GM21528 (cell line): ENCODE measurements around the gene CRB1.

Experiments used
- ATAC-seq: cut with Tn5 transposase; IDR thresholded peaks from one replicate; pipeline ENCODE4 v1.9.1; 2021; ENCODE audit warnings: mild to moderate bottlenecking, moderate library complexity; ENCODE audit not compliant: unreplicated experiment, low FRiP score

CRB1 gene

GRCh38 chr1:197268012-197268411 lies at the start of gene CRB1:
TSS of gene CRB1 (plus strand) at chr1:197268252. CDS start at chr1:197268413, 161 bp downstream.
- no peak for ATAC-seq

DNA sequence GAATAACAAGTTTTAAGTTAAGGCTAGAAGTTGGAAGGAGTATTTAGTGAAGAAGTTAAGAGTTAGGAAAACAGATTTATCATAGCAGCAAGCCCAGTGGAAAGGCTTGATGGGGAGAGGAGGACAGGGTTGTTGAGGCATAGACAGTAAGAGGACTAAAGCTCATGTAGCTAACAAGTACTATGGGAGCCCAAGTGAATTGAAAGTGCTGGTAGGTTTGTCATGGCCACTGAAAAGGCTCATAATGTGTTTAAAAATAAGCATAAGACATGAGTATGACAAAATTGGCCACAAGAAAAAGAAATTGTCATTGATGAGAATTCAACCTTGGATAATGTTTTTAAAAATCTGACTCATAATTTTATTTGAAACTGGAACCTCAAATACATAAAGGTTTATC lies 49.2 kb upstream of the CRB1 start:
- no peak for ATAC-seq

DNA sequence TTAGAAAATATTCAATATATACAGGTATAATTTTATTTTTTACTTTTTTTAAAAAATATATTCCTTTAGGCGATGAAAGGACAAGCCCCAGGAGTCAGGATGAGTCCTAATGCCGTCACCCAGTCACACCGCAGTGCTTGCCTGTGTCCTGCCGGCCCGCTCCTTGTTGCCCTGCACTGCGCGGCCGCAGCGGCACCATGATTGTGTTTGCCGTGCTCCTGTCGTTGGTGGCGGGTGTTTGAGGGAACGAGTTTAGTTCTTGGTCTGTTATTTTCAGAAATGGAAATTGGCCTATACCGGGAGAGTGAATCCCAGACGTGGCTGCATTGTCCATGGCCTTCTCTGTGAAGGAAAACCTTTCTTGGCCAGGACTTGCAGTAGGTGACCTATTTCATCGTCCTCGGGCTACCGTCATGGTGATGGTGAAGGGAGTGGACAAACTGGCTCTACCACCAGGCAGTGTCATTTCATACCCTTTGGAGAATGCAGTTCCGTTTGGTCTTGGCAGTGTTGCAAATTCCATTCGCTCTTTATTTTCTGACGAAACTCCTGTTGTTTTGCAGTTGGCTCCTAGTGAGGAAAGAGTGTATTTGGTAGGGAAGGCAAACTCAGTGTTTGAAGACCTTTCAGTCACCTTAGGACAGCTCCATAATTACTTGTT lies 45.9 kb upstream of the CRB1 start:
- ATAC-seq, result no peak

GRCh38 chr1:197222780-197223179 lies 45.3 kb upstream of the CRB1 start:
- no peak for ATAC-seq

- no peak for ATAC-seq
Observed at GRCh38 chr1:197224160-197224559, 43.9 kb upstream of the CRB1 start.

DNA sequence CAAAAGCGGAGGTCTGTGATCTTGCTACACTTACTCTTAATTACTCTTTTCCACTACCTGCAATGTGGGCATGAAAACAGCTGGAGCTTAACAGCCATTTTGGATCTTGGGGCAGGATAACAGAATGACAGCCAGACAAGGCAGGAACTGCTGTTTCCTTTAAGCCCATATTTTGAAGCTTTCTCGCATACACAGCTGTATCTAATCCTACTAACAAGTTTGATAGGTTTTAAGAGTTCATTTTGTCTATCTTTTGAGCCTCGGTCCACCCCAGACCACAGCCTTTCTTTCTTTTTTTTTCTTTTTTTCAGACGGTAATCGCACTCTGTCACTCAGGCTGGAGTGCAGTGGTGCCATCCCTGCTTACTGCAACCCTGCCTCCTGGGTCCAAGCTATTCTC lies 42.4 kb upstream of the CRB1 start:
- no peak for ATAC-seq

DNA sequence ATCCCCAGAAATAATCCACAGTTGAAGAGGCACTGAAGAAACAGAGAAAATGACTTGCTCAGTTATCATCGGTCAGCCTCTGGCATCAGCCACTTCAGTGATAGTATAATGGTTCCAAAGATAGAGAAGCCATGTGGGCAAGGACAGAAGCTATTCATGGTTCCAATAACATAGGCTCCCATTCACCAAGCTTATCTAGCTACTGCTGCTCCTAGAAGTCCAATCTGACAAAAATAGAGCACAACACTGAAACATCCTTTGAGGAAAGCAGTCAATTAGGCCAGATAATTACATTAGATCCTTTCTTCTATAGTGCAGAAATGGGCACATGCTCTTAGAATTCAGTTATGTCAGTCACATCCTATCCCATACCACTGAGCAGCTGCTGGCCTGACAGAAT lies 33.5 kb upstream of the CRB1 start:
- no peak for ATAC-seq

DNA sequence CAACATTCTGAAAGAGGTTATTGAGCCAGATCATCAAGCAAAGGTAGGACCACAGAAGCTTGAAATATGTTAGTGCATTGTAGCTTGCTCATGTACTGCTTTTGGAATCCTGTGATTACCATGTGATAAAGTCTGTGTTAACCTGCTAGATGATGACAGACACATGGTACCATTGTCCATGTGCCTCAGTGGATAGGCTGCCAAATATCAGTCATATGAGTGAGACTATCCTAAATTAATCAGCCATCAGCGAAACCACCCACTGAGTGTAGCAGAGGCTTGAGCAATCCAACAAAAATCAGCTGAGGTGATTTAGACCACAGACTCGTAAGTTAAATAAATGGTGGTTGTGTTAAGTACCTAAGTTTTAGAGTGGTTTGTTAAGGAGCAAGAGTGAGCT lies 32.7 kb upstream of the CRB1 start:
- ATAC-seq, result no peak

DNA sequence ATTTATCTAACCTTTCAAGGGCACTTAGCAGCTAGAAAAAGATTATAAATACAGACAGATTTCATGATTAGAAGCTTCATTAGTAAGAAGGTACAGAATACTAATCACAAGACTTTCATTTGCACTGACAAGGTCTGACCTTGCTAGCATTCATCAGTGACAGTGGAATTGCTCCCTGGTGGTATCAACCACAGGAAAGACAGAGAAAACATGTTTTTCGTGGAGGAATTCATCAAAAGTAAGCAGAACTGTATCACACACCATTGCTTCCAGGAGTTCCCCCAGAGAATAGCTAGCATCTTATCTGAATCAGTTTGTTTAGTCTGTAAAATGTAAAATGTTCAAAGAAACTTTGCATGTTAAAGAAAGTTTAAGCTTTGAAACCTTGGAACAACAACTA lies 20.6 kb upstream of the CRB1 start:
- ATAC-seq, result no peak

DNA sequence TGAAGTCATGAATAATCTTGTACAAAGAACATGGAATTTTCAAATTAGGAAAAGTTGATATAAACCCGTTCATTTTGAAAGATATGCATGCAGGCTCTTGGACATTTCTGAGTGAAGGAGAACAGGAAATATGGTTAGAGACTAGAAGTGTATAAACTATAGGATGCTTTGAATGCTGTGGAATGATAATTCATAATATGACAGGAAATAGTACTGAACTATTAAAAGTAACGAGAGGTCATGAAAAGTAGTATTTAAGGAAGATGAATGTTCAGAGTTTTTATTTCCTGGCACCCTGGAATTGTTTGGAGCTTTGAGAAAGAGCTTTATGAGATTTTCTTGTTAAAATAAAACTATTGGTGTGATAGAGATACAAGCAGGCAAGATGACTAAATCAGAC lies 18.7 kb upstream of the CRB1 start:
- no peak for ATAC-seq

DNA sequence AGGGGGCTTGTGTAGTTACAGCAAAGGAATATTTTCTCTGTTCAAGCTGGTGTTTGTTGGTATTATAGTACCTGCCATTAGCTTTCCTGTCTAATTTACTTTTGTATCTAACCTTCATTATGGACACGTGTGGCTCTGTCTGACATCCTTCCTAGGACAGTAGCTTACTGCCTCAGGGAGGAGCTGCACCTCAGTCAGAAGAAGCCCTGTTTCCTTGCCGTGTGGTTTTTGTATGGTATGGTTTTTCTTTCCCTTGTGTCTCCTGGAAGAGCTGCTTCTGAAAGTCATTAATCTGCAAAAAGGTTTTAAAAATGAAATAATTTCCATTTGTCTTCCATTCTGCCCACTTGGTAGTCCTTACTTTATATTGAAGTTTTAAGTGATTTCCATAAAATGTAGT lies 17.4 kb upstream of the CRB1 start:
- no peak for ATAC-seq

DNA sequence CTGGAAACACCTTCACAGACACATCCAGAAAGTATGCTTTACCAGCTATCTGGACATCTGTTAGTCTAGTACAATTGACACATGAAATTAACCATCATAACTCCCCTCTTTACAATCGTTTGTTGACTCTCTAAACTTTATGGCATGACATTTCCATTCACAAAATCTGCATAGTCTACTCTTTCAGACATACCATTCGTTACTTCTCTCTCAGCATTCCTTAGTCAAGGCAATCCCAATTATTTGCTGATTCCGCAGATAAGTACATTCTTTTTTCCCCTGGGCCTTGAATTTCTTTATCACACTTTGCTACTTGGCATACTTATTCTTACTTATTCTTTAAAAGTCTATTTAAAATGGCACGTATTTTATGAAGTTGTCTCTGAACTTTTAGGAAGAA lies 15.1 kb upstream of the CRB1 start:
- no peak for ATAC-seq

GRCh38 chr1:197254866-197255265 lies 13.2 kb upstream of the CRB1 start:
- ATAC-seq, result no peak

- no peak for ATAC-seq
Observed at GRCh38 chr1:197264936-197265567, 3.0 kb upstream of the CRB1 start.

- no peak for ATAC-seq
Observed at GRCh38 chr1:197269053-197269452, 1.0 kb downstream of the CRB1 start.

DNA sequence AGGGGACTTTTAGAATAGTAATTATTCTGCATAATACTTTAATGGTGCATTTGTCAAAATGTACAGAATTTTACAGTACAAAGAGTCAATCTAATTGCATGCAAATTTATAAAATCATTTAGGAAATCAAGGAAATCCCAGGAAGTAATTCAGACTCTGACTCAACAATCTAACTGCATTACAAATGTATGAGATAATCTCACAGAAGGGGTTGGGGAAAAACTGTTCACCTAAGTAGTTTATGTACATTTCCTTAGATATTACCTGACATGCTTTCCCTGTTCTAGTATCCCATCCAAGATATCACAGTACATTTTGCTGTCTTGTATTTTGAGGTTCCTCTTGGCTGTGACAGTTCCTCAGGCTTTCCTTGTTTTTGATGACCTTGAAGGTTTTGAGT lies 4.7 kb downstream of the CRB1 start:
- no peak for ATAC-seq

GRCh38 chr1:197277166-197277565 lies 9.1 kb downstream of the CRB1 start:
- ATAC-seq, result no peak

GRCh38 chr1:197284325-197284724 lies 16.3 kb downstream of the CRB1 start:
- ATAC-seq, result no peak

- no peak for ATAC-seq
Observed at GRCh38 chr1:197284966-197285365, 16.9 kb downstream of the CRB1 start.

DNA sequence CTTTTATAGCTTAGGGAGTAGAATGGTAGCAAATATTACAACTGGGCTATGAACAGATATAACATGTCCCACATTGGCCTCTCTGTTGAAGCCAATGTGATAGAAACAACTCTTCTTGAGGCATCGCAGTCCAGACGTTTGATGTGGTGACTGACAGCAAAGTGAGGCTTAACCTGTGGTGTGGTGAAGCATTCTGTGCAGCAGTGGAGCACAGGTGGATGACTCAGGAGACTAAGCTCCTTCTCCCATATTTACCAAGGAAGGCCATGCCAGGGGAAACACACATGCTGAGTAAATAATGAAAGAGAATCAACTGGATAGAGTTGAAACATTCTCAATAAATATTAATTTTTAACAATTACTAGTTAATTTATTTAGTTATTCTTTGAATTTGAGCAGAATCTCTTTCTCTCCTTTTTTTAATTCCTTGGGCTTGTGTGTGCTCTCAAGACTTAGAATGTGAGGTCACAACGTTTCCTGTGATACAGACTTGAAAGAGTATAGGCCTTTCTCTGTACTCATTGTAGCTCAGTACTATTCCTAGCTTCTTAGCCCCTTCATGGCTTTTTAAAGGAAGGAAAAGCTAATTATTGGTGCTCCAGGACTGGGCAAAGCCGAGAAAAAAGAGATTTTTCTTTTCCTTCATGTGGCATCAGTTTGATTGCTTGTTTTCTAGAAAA lies 17.6 kb downstream of the CRB1 start:
- ATAC-seq, result no peak

DNA sequence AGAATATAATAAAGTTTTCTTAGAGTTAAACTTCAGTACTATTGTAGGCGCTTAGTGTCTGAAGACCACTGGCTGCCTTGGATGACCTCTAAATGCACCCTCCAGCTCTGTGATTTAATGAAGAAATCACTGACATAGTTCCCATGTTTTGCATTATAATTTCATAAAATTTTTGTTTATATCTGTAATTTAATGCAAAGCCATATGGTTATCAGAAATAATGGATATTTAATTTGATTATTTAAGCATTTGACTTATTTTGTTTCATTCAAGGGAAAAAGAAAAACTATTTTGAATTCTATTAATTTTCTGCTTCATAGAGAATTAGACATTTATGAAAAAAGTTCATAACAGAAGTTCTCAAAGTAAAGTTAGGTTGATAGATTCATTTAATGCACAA lies 18.6 kb downstream of the CRB1 start:
- ATAC-seq, result no peak

DNA sequence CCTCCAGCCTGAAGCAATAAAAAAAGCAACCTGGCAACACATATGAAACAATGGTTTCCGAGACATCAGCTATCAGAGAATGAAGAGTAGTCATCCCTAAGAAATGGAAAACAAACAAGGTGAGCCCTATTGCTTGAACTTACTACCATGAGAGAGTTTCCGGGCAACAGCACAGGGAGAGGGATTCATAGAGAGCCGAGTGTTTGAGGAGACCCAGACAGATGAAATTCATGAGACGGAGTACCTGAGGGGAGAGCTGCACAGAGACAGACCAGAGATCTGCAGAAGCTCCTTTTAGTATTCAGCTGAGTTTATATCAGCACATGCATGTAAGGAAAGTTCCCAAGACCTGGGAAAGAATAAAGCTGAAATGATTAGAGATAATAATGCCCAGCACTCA lies 19.8 kb downstream of the CRB1 start:
- ATAC-seq, result no peak
